ENCODE data around the gene KDM4D.

GRCh38 chr11:94954753-94955152 lies 18.8 kb upstream of the KDM4D start:
- TF ChIP-seq CTCF (IDR thresholded peaks at IDR 0.05) (no peak), POLR2AphosphoS5 (IDR thresholded peaks at IDR 0.05) (no peak), POLR2A (IDR thresholded peaks at IDR 0.05) (no peak)
